ENCODE results near the gene GNPAT. TPM values are rescaled to one million over a fixed set of nuclear protein-coding genes. Genes with fewer than 3 reads are reported as not detected.

GNPAT gene
- total and polyA plus RNA-seq, 8 donors = 35.1 to 89.5 (median 71.6) TPM

DNA sequence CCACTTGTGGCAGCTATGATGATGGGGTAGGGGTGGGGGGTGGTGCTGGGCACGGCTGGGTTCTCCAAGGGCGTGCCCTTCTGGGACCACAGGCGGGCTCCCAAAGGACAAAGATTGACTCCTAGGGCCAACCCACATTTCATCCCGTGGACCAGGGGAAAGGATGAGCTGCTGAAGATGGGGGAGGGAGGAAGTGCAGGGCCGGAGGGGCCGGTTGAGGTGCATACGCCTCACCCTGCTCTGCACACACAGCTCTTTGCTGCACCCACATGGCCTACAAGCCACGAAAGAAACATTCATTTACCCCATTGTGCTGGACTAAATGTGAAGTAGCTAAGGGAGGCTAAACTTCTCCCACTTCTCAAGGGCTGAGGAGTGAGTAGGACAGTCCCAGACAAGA is 34.2 kb upstream of the GNPAT start:
- peaks cover 0 to 8% of the 10 kb centered on the region in 2 donors for H3K4me1 ChIP-seq
- peaks cover 0 to 17% of the 10 kb centered on the region in 2 donors for H3K27me3 ChIP-seq
- TF ChIP-seq, protein P1, sequence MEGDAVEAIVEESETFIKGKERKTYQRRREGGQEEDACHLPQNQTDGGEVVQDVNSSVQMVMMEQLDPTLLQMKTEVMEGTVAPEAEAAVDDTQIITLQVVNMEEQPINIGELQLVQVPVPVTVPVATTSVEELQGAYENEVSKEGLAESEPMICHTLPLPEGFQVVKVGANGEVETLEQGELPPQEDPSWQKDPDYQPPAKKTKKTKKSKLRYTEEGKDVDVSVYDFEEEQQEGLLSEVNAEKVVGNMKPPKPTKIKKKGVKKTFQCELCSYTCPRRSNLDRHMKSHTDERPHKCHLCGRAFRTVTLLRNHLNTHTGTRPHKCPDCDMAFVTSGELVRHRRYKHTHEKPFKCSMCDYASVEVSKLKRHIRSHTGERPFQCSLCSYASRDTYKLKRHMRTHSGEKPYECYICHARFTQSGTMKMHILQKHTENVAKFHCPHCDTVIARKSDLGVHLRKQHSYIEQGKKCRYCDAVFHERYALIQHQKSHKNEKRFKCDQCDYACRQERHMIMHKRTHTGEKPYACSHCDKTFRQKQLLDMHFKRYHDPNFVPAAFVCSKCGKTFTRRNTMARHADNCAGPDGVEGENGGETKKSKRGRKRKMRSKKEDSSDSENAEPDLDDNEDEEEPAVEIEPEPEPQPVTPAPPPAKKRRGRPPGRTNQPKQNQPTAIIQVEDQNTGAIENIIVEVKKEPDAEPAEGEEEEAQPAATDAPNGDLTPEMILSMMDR (IDR thresholded peaks at IDR 0.05) = no peak
- no peak overlapping the region for H3K27ac ChIP-seq
- no peaks in the 10 kb centered on the region for H3K36me3 ChIP-seq
- DNase-seq (no peak), ATAC-seq (no peak)
- no peaks in the 10 kb centered on the region for H3K9me3 ChIP-seq
- intact Hi-C loops (cut with DNase I) = no loop called here
- no peak overlapping the region for H3K4me3 ChIP-seq

DNA sequence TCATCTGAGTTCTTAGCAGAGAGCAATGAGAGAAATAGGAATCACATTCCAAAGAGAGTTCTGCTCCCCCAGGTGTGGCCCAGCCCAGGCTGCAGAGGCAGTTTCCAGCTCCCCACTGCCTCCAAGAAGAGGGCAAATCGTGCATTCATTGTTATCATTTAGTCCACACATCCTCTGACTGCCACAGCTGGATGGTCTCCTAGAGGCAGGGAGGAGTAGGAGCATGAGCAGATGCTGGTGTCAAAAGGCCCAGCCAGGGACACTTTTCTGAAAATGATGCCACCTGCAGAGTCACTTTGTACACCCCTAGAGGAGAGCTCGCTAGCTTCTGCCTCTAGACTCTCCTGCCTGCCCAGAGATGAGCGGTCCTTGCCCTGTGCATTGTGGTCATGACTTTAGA is 33.6 kb upstream of the GNPAT start:
- H3K4me3 ChIP-seq = no peak overlapping the region
- intact Hi-C loops (cut with DNase I) = no loop called here

DNA sequence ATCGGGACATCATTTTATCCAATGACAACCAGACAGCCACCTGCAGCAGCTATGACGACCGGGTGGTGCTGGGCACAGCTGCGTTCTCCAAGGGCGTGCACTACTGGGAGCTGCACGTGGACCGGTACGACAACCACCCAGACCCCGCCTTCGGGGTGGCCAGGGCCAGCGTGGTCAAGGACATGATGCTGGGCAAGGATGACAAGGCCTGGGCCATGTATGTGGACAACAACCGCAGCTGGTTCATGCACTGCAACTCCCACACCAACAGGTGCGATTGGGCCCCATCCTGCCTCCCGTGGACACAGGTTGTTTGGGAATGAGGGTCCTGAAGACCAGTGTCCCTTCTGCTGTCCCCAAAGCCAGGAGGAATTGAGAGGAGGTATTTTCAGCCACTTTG is 32.0 kb upstream of the GNPAT start:
- Histone ChIP-seq H3K27ac (no peak overlapping the region), H3K4me1 (peaks cover 0 to 9% of the 10 kb centered on the region in 2 donors), H3K4me3 (no peak overlapping the region), H3K9me3 (no peaks in the 10 kb centered on the region), H3K27me3 (peaks cover 0 to under 1% of the 10 kb centered on the region in 2 donors), H3K36me3 (no peaks in the 10 kb centered on the region)
- intact Hi-C loops (cut with DNase I) = no loop called here
- TF ChIP-seq, protein P1 (IDR thresholded peaks at IDR 0.05) = no peak
- no peak for DNase-seq
- ATAC-seq = no peak

More for the DNA sequence above, 33.6 kb upstream of the GNPAT start:
- Histone ChIP-seq H3K4me1 (peaks cover 0 to 9% of the 10 kb centered on the region in 2 donors), H3K27ac (no peak overlapping the region), H3K36me3 (no peaks in the 10 kb centered on the region), H3K27me3 (peaks cover 0 to 16% of the 10 kb centered on the region in 2 donors), H3K9me3 (no peaks in the 10 kb centered on the region)
- ATAC-seq (no peak), DNase-seq (no peak)
- TF ChIP-seq, protein P1 (IDR thresholded peaks at IDR 0.05) = no peak

DNA sequence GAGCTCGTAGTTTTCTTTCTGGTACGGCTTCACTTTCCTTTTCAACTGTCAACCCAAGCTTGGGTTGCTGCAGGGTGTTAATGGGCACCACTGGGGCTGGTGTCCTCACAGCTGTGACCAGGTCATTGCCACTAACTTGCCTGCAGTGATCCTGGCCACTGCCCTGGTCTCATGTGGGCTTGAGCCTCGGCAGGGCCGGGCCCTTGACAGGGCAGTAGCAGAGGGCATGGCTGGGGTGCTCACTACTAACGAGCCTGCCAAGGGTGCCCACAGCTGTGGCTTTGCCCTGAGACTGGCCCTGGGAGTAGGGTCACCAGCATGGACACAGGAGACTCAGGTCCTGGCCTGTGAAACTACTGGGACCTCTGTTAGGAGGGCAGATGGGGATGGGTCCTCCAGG is 31.5 kb upstream of the GNPAT start:
- intact Hi-C loops (cut with DNase I) = no loop called here
- H3K36me3 ChIP-seq = no peaks in the 10 kb centered on the region
- no peak for DNase-seq

GRCh38 chr1:231210126-231210525 is 30.9 kb upstream of the GNPAT start:
- Histone ChIP-seq H3K9me3 (no peaks in the 10 kb centered on the region), H3K4me1 (peaks cover 0 to 9% of the 10 kb centered on the region in 2 donors), H3K27ac (no peak overlapping the region), H3K27me3 (no peaks in the 10 kb centered on the region), H3K4me3 (no peak overlapping the region), H3K36me3 (no peaks in the 10 kb centered on the region)
- intact Hi-C loops (cut with DNase I) = loop anchor here in 1 of 2 donors (5.0 to 10.0 kb wide), 2 partner anchors 295 to 413 kb away; no protein-coding TSS in a partner anchor
- ATAC-seq (no peak), DNase-seq (no peak)
- TF ChIP-seq, protein P1 (IDR thresholded peaks at IDR 0.05) = no peak

More for the DNA sequence above, 31.5 kb upstream of the GNPAT start:
- ATAC-seq = no peak
- H3K27me3 ChIP-seq = no peaks in the 10 kb centered on the region
- TF ChIP-seq, protein P1 (IDR thresholded peaks at IDR 0.05) = no peak
- H3K4me3 ChIP-seq = no peak overlapping the region
- H3K27ac ChIP-seq = no peak overlapping the region
- peaks cover 0 to 9% of the 10 kb centered on the region in 2 donors for H3K4me1 ChIP-seq
- no peaks in the 10 kb centered on the region for H3K9me3 ChIP-seq

All from left lung (tissue), 10 donors.